GM20000 (cell line): ENCODE data around the gene AFF3.

Source experiments
- DNase-seq: peaks from one replicate; pipeline ENCODE4 v3.0.0; 2012; ENCODE audit warnings: low spot score
- TF ChIP-seq, protein P1 (sequence below): IDR thresholded peaks from 2 replicates; pipeline ENCODE4 v1.5.1; 2012; ENCODE audit warnings: mild to moderate bottlenecking, control low read depth; ENCODE audit errors: extremely low read depth, missing control alignments

The AFF3 gene

DNA sequence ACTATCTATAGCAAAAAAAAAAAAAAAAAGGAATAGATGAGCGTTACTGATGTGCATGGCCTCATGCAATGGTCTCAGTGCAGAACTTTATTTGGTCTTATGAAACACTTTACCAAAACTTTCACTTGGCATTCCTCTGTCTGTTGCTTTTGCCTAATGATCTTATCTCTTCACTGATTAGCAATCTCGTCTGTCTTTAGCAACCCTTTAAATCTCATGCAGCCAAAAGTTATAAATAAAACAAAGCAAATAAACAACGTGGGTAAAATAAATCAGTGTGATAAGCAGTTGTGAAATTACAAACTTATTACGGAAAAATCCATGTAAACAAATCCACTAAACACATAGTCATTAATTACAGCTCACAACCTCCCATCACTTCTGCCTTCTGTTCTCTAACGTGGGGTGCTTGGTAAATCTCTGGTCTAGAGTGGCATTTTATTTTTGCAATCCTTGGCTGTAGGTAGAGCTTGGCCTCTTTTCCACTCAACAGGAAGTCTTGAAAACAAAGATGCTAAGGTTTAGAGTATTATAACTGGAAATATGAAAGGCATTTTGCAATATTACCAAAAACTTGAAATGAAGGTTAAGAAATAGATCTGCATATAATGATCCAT is 288.0 kb downstream of the AFF3 start:
- TF ChIP-seq, protein P1, sequence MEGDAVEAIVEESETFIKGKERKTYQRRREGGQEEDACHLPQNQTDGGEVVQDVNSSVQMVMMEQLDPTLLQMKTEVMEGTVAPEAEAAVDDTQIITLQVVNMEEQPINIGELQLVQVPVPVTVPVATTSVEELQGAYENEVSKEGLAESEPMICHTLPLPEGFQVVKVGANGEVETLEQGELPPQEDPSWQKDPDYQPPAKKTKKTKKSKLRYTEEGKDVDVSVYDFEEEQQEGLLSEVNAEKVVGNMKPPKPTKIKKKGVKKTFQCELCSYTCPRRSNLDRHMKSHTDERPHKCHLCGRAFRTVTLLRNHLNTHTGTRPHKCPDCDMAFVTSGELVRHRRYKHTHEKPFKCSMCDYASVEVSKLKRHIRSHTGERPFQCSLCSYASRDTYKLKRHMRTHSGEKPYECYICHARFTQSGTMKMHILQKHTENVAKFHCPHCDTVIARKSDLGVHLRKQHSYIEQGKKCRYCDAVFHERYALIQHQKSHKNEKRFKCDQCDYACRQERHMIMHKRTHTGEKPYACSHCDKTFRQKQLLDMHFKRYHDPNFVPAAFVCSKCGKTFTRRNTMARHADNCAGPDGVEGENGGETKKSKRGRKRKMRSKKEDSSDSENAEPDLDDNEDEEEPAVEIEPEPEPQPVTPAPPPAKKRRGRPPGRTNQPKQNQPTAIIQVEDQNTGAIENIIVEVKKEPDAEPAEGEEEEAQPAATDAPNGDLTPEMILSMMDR, result no peak

DNA sequence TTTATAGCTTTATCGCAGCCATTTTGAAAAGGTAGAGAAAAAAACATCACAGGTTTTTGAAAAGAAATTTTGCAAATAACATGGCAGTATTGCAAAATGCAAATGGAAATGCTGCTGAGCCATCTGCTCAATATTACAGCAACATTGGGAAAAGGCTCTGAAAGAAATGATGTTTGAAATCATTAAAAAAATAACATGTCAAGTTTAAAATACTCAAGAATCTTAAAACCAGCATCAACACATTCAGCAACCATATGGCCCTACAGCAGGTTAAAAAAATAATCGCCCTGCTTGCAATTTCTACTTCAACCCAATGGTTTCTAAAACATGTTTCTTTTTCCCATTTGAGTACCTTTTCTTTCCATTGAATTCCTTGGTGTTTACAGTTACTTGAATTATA is 289.4 kb downstream of the AFF3 start:
- DNase-seq, result no peak
- TF ChIP-seq, protein P1, result no peak

More for the DNA sequence above, 288.0 kb downstream of the AFF3 start:
- DNase-seq, result no peak

DNA sequence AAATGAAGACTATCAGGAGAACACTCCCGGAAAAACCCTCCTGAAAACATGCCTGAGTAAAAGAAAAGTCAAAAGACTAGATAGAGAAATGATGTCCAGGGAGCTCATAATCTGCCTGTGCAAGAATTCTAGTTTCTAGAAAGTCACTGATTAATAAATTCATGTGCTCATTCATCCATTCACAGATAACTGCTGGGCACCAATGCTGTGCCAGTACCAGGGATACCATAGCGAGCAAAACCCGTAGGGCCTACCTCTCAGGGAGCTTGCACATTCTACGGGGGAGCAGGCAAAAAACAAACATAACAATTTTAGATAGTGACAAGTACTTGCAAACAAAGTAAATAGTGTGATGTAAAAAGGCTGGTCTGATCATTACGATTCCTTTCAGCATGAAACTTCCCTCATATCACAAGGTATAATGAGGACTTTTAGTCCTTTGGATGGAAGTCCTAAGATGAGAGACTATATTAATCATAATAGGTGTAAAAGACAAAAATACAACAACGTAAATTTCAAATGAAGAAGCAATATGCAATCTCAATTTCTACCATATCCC is 289.9 kb downstream of the AFF3 start:
- TF ChIP-seq, protein P1, result no peak
- DNase-seq, result no peak

DNA sequence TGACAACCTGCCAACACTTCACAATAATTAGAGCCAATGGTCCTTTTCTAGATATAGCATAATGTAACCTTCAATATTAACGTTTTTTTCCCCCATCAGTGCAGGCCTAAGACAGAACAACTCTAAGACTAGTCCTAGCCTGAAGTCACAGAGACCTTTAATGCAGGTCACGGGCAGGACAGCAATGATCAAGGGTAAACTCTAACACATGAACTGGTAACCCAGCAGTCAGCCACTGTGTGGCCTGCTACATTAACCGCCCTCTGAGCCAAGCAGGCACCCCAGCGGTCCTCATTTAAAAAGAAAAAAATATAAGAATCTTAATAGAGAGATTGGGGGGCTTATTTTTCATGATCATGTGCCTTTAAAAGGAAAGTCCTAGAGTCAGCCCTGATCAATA is 290.6 kb downstream of the AFF3 start:
- DNase-seq, result no peak
- TF ChIP-seq, protein P1, result no peak

DNA sequence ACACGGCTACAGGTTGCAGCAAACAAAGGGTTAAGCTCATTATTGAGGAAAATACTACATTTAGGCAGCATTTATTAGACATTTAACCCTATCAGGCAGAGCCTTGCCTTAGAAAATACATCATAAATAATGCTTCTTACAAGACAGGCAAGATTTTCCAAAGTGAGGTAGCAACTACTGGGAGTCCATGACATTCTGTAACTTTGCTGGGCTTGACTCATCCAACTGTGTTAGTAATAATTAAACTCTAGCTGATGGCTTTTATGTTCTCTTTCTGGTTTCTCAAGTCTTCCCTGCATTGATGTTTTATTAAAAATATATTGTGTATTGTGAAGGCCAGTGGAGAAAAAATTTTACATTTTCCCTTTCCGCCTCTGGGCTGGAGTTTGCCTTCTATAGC is 291.3 kb downstream of the AFF3 start:
- no peak for DNase-seq
- TF ChIP-seq, protein P1, result no peak

DNA sequence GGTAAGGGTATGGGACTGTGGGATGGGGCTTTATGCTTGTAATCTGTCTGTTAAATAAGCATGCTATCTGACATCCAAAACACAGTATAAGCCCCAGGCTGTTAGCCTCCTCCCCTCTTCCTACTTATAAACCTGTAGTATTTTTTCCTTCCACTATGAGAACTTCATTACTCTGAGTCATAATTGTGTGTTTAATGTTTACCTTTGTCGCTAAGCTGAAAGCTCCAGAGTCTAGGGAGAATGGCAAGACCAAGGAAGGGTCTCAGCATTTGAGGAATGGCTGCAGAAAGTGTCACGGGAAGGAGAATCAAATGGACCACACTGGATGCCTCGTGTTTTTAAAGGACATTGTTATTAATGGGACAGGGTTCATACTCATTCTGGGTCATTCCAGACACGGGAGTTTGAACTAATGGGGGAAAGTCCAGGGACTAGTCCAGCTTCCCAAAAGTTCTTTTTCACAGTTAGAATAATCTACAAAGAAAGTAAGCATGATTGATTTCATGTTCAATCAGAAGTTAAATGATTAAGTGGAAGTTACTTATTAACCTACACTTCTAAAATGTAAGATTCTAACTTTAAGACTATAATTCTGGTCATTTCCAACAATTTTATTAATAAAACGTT is 292.2 kb downstream of the AFF3 start:
- no peak for DNase-seq
- TF ChIP-seq, protein P1, result no peak

DNA sequence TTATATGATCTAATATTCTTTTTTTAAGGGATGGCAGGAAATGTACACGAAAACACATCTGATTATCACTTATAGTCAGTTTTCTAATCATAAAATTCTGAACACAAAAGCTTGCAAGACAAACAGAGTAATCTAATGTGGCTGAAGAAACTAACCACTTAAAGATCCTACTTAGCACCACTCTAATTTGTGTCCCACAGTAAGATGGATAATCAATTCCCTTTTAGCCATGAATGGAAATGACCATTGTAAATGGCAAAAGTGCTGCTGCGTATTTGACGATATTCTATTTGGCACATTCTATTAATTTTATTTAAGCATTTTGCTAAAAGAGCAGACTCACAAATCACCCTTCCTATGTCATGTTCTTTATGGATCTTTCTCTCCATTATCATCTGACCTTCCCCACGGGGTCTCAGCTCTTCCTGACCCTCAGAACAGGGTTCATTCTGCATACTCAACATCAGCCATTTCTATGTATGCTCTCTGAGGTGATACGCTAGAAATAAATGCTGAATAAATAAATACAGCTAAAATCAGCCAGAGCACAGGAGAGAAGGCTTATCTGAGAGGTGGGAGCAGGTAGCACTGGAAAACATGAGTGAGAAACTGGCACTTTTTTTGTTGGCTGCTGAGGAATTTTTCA is 295.8 kb downstream of the AFF3 start:
- no peak for DNase-seq
- TF ChIP-seq, protein P1, result no peak
